Coronary artery (tissue), 2 donors: ENCODE measurements around the gene SPG7.

Source experiments
- DNase-seq: peaks from one replicate; pipeline ENCODE4 v3.0.0-alpha.2; 2017; ENCODE audit warnings: low spot score
- H3K27ac ChIP-seq, 2 donors: fragments of 200-600 bp; sonication (generic); one replicate each; pipeline ENCODE4 v1.5.1; 2016 to 2019
- H3K4me3 ChIP-seq: fragments of 200-600 bp; sonication (generic); 2 replicates; pipeline ENCODE4 v1.5.1; 2016; ENCODE audit warnings: mild to moderate bottlenecking, moderate library complexity
- CTCF ChIP-seq: fragments of 200-600 bp; sonication (generic); IDR thresholded peaks from one replicate; pipeline ENCODE4 v1.5.1; 2019; ENCODE audit warnings: antibody characterized with exemption

SPG7 gene

GRCh38 chr16:89604764-89605163 lies 96.6 kb downstream of the SPG7 start:
- Histone ChIP-seq H3K4me3 (no peak overlapping the region), H3K27ac (no peak overlapping the region)
- no peak for TF ChIP-seq CTCF
- no peak for DNase-seq

DNA sequence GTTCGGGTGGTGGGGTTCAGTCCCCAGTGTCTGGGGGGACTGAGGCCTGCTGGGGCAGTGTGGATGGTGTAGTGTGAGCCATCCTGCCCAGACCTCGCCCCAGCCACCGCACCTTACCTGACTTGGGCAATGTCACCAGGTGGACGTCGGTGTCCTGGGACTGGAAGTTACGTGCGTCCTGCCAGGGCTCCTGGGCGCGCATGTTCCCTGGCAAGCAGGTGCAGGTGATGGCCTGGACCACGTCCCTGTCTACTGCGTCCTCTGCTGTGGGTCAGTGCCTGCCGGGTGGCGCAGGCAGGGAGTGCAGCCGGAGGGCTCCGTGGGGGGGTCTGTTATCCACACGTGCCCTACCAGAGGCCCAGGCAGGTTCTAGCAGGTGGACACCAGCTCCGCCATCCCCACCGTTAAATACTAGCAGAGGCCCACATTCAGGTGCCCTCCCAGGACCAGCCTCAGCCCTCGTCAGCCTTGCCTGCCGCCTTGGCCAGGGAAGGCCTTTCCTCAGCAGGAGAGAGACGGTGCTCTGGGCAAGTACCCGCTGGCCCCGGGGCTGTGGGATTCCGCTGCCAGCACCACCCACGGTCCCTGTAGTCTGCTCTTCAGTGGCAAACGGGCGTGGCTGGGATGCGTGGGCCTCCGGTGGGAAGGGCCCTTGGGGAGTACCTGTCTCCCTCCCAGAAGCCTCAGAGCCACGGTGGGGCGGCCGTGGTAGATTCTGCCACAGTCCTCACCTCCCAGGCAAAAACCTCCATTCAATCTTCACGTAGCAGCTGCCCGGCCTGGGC lies 97.2 kb downstream of the SPG7 start:
- no peak for DNase-seq
- no peak overlapping the region for H3K27ac ChIP-seq
- no peak overlapping the region for H3K4me3 ChIP-seq
- no peak for TF ChIP-seq CTCF

GRCh38 chr16:89606006-89606405 lies 97.8 kb downstream of the SPG7 start:
- Histone ChIP-seq H3K4me3 (no peak overlapping the region), H3K27ac (no peak overlapping the region)
- TF ChIP-seq CTCF = no peak
- no peak for DNase-seq
